GM12864 (cell line): ENCODE results near the gene MYZAP.

ENCODE experiments used
- DNase-seq: peaks from one replicate; pipeline ENCODE4 v3.0.0-alpha.2; 2011; ENCODE audit warnings: low read depth
- H3K4me3 ChIP-seq: 2 replicates; pipeline ENCODE4 v1.5.1; 2011; ENCODE audit warnings: mild to moderate bottlenecking, low read depth, low read length, control low read depth
- TF ChIP-seq, protein P1 (sequence below): IDR thresholded peaks from 2 replicates; pipeline ENCODE4 v1.5.1; 2011; ENCODE audit warnings: low read depth, mild to moderate bottlenecking, moderate library complexity, low read length, control low read depth, inconsistent platforms; ENCODE audit errors: missing control alignments

MYZAP gene

DNA sequence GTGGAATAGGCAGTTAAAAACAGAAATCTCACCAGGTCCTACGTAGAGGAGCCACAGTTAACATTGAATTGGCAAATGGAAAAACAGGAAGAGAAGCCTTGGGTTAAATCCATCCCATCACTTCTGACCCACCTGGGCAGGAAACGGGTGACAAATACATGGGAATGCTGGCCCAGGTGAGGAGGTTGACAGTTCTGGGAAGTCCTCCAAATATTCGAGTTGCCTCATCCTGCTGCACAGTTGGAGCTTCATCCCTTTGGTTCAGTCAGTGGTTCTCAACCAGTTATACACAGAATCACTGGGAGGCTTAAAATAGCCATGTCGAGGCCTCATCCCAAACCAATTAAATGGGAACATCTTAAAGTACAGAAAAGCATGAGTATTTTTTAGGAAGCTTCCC lies 5.3 kb downstream of the MYZAP start:
- TF ChIP-seq, protein P1, sequence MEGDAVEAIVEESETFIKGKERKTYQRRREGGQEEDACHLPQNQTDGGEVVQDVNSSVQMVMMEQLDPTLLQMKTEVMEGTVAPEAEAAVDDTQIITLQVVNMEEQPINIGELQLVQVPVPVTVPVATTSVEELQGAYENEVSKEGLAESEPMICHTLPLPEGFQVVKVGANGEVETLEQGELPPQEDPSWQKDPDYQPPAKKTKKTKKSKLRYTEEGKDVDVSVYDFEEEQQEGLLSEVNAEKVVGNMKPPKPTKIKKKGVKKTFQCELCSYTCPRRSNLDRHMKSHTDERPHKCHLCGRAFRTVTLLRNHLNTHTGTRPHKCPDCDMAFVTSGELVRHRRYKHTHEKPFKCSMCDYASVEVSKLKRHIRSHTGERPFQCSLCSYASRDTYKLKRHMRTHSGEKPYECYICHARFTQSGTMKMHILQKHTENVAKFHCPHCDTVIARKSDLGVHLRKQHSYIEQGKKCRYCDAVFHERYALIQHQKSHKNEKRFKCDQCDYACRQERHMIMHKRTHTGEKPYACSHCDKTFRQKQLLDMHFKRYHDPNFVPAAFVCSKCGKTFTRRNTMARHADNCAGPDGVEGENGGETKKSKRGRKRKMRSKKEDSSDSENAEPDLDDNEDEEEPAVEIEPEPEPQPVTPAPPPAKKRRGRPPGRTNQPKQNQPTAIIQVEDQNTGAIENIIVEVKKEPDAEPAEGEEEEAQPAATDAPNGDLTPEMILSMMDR, result no peak
- no peak for DNase-seq
- H3K4me3 ChIP-seq, result no peak overlapping the region

DNA sequence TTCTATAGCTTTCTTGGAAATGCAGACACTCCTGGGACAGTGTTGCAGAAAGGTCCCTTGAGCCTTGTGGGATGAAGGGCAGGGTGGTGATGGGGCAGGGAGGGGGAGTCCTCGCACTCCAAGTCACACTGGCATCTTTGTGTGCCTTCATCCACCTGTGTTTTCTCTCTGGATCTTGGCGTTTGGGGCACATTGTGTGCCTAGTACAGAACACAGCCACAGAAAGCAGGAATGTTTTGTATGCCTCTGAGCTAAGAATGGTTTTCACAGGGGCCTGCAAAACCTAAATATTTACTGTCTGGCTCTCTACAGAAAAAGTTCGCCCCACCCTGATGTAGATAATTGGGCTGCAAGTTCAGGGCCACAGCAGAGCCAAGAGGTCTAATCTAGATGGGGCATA lies 5.7 kb downstream of the MYZAP start:
- H3K4me3 ChIP-seq, result no peak overlapping the region
- no peak for DNase-seq
- TF ChIP-seq, protein P1, result no peak

DNA sequence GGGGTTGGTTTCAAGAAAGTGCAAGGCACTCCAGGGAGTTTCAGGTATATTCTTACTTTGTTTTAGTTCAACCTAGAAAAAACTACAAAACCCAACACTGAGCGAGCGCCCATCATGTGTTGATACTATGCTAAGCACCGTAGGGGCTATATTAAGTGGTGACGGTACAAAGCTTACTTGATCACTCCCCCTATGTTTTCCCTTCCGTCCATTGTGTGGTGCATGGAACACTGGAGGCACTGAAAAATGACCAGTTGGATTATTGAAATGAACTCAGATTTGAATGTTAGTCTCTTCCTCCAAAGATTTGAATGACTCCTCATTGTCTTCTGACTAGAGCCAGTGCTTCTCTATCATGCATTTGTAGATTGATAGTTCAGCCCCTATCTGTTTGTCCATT lies 6.6 kb downstream of the MYZAP start:
- H3K4me3 ChIP-seq, result no peak overlapping the region
- TF ChIP-seq, protein P1, result no peak
- DNase-seq, result no peak

DNA sequence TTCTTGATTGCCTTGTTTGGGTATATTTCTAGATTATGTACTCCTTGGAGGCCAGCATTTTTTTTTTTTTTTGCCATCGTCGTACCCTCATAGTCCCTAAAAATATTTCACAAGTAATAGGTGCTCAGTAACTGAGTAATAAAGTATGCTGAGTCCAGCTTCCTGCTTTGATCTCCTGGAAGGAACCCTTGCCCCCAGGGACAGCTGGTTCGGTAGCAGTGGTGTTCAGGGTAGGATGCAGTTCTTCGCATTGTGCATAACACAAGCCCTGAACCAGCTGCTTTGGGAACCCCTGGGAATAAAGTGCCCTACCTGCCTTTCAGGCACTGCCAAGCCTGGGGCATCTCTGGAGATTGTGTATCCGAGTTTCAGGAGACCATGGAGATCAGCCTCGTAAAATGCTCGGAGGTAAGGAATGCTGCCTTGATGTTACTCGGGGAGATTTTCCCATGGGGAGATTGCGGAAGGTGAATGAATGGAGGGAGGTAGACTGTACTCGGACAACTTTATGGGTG lies 7.6 kb downstream of the MYZAP start:
- TF ChIP-seq, protein P1, result no peak
- DNase-seq, result no peak
- H3K4me3 ChIP-seq, result no peak overlapping the region

DNA sequence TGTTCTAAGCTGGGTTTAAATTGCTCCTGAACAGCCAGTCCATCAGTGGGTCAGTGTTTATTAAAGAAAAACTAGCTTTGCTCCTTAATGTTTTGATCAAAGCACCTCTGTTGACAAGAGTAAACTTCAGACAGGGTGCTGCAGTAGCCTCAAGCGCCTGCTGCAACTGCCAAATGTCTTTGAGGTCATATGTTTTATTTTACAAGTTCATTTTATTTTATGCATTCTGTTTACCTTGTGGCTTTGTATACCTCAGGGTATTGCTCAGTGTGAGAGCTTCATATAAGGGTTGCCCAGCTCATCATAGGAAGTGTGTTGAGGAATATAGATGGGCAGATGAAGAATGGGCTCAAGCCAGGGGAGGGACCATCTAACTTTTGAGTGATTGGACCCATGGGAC lies 8.5 kb downstream of the MYZAP start:
- TF ChIP-seq, protein P1, result no peak
- no peak overlapping the region for H3K4me3 ChIP-seq
- no peak for DNase-seq

DNA sequence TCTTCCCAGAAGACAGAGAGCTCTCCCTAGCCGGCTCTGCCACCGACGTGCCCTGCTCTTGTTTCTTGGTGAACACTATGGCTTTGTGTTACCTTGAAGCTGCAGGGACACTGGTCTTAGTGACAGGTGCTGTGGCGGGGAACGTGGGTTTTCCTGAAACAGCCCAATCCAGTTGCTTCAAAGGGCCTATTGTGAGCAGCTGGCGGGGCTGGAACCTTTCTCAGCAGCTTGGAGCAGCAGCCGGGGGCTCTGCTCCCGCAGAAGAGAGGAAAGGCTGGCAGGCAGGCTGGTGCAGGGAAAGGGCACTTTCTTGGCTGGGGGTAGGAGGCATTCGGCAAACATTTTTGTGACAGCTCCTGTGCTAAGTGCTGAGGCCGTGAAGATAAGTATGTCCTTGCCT lies 12.8 kb downstream of the MYZAP start:
- TF ChIP-seq, protein P1, result no peak
- no peak for DNase-seq
- no peak overlapping the region for H3K4me3 ChIP-seq

DNA sequence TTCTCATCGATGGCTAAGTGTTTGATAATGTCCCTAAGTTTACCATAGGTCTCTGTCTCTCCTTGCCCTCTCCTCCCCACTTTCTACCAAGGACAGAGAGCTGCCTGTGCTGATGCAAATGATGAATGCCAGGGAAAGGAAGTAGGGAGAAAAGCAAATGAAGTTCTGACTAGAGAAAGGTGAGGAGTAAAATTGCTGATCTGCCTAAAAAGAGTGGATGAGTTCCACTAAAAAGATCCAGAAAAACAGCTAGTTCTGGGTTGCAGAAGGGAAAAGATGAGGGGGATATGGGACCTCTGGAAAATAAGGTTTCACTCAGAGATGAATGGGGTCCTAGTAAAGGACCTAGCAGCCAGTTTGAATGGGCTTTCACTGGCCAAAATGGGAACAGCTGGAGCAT lies 13.8 kb downstream of the MYZAP start:
- TF ChIP-seq, protein P1, result no peak
- H3K4me3 ChIP-seq, result no peak overlapping the region

More for the DNA sequence above, 13.8 kb downstream of the MYZAP start:
- DNase-seq, result no peak
